ENCODE measurements around the gene GIPC3.

The GIPC3 gene

GRCh38 chr19:3544058-3544376 lies 41.3 kb upstream of the GIPC3 start:
- no peak overlapping the region for H3K4me3 ChIP-seq (ENCODE audit: low read depth, low read length)
- DNase-seq (ENCODE audit: low read depth), result no peak
- TF ChIP-seq CTCF (IDR thresholded peaks at IDR 0.05; ENCODE audit: low read depth, low read length, missing control alignments), result no peak
- in situ Hi-C loops (cut with HindIII; ENCODE audit: low sequenced_read_pairs), result no loop called here

- no peak for DNase-seq (ENCODE audit: low read depth)
- in situ Hi-C loops (cut with HindIII; ENCODE audit: low sequenced_read_pairs), result no loop called here
- H3K4me3 ChIP-seq (ENCODE audit: low read depth, low read length), result no peak overlapping the region
- peak; percentile 94 for TF ChIP-seq CTCF (IDR thresholded peaks at IDR 0.05; ENCODE audit: low read depth, low read length, missing control alignments)
Observed at GRCh38 chr19:3544742-3545668, 40.3 kb upstream of the GIPC3 start.

- no peak for DNase-seq (ENCODE audit: low read depth)
- in situ Hi-C loops (cut with HindIII; ENCODE audit: low sequenced_read_pairs), result no loop called here
- TF ChIP-seq CTCF (IDR thresholded peaks at IDR 0.05; ENCODE audit: low read depth, low read length, missing control alignments), result no peak
- no peak overlapping the region for H3K4me3 ChIP-seq (ENCODE audit: low read depth, low read length)
Observed at GRCh38 chr19:3545669-3546034, 39.6 kb upstream of the GIPC3 start.

GRCh38 chr19:3546119-3546518 lies 39.2 kb upstream of the GIPC3 start:
- in situ Hi-C loops (cut with HindIII; ENCODE audit: low sequenced_read_pairs), result no loop called here
- TF ChIP-seq CTCF (IDR thresholded peaks at IDR 0.05; ENCODE audit: low read depth, low read length, missing control alignments), result no peak
- no peak overlapping the region for H3K4me3 ChIP-seq (ENCODE audit: low read depth, low read length)
- no peak for DNase-seq (ENCODE audit: low read depth)

DNA sequence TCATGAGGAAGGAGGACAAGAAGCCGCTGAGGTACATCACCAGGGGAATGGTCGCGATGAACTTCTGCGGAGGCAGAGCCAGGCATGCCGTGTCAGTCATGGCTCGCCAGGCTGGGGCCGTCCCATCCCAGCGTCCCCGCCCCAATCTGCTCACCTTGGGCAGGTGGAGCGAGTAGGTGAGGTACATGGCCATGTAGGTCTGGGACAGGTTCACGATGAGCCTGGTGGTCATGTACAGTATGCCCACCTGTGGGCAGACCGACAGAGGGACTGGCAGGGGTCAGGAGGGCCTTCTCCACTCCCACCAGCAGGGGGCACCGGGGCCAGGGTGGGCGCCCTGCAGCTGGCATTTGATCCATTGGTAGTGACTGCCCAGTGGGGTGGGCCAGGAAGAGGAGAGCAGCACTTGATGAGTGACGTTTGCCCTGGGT lies 38.0 kb upstream of the GIPC3 start:
- TF ChIP-seq CTCF (IDR thresholded peaks at IDR 0.05; ENCODE audit: low read depth, low read length, missing control alignments), result peak; percentile 55
- in situ Hi-C loops (cut with HindIII; ENCODE audit: low sequenced_read_pairs), result no loop called here
- DNase-seq (ENCODE audit: low read depth), result no peak
- no peak overlapping the region for H3K4me3 ChIP-seq (ENCODE audit: low read depth, low read length)

DNA sequence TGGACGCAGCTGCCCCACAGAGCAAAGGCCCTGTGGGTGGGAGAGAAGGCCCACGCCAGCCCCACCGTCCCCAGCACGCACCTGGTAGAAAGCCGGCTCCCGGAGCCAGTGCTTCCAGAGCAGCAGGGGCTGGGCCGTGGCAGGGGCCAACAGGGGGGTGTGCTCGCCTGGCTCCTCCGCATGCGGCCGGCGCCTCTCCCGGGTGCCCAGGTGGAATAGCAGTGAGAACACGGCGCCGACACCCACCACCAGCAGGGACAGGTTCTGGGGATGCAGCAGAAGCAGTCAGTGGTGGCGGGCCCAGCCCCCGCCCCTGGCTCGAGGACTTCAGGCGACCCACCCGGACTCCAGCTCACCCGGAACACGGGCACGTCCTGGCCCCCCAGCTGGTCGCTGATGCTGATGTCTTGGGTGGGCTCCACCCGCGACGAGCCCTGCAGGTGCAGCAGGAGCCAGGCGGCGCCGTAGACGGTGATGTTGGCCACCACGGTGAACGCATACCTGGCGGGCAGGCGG lies 37.5 kb upstream of the GIPC3 start:
- no peak overlapping the region for H3K4me3 ChIP-seq (ENCODE audit: low read depth, low read length)
- no peak for TF ChIP-seq CTCF (IDR thresholded peaks at IDR 0.05; ENCODE audit: low read depth, low read length, missing control alignments)
- DNase-seq (ENCODE audit: low read depth), result no peak
- in situ Hi-C loops (cut with HindIII; ENCODE audit: low sequenced_read_pairs), result no loop called here

Measured in astrocyte of the cerebellum (primary cell).